HEK293 (cell line): ENCODE measurements around the gene UFC1.
A peak's percentile ranks its signal among the peaks of the same experiment; 100 is the strongest.

Source experiments
- EGR2 ChIP-seq: fragments of 450-650 bp; formaldehyde crosslinking; IDR thresholded peaks from 2 replicates; pipeline ENCODE4 v1.5.1; 2016; ENCODE audit warnings: low read depth, missing biosample characterization, missing genetic modification characterization
- GFI1B ChIP-seq: fragments of 450-650 bp; formaldehyde crosslinking; IDR thresholded peaks from 2 replicates; pipeline ENCODE4 v1.5.1; 2016; ENCODE audit warnings: missing biosample characterization, missing genetic modification characterization
- GLIS1 ChIP-seq: fragments of 450-650 bp; formaldehyde crosslinking; IDR thresholded peaks from 2 replicates; pipeline ENCODE4 v1.5.1; 2016; ENCODE audit warnings: missing biosample characterization, missing genetic modification characterization
- KLF10 ChIP-seq: fragments of 450-650 bp; IDR thresholded peaks from 2 replicates; pipeline ENCODE4 v1.5.1; 2018; ENCODE audit warnings: missing biosample characterization, mild to moderate bottlenecking, missing genetic modification characterization
- KLF16 ChIP-seq: fragments of 450-650 bp; formaldehyde crosslinking; IDR thresholded peaks from 2 replicates; pipeline ENCODE4 v1.5.1; 2017; ENCODE audit warnings: missing biosample characterization, missing genetic modification characterization
- MYNN ChIP-seq: fragments of 450-650 bp; formaldehyde crosslinking; IDR thresholded peaks from 2 replicates; pipeline ENCODE4 v1.5.1; 2016; ENCODE audit warnings: missing biosample characterization, missing genetic modification characterization, borderline replicate concordance
- SCRT1 ChIP-seq: fragments of 450-650 bp; formaldehyde crosslinking; IDR thresholded peaks from 2 replicates; pipeline ENCODE4 v1.5.1; 2016; ENCODE audit warnings: missing biosample characterization, missing genetic modification characterization, borderline replicate concordance
- WT1 ChIP-seq: fragments of 450-650 bp; formaldehyde crosslinking; IDR thresholded peaks from 2 replicates; pipeline ENCODE4 v1.5.1; 2016; ENCODE audit warnings: missing biosample characterization, missing genetic modification characterization
- ZBTB21 ChIP-seq: fragments of 450-650 bp; formaldehyde crosslinking; IDR thresholded peaks from 2 replicates; pipeline ENCODE4 v1.5.1; 2017; ENCODE audit warnings: missing biosample characterization, missing genetic modification characterization
- ZFHX2 ChIP-seq: fragments of 450-650 bp; formaldehyde crosslinking; conservative IDR thresholded peaks from 2 replicates; pipeline ENCODE4 v1.5.1; 2016; ENCODE audit warnings: missing biosample characterization, missing genetic modification characterization
- ZFP69B ChIP-seq: fragments of 450-650 bp; formaldehyde crosslinking; IDR thresholded peaks from 2 replicates; pipeline ENCODE4 v1.5.1; 2016; ENCODE audit warnings: missing biosample characterization, missing genetic modification characterization
- ZNF155 ChIP-seq: fragments of 450-650 bp; formaldehyde crosslinking; IDR thresholded peaks from 2 replicates; pipeline ENCODE4 v1.5.1; 2016; ENCODE audit warnings: missing biosample characterization, missing genetic modification characterization
- ZNF202 ChIP-seq: fragments of 450-650 bp; formaldehyde crosslinking; IDR thresholded peaks from 2 replicates; pipeline ENCODE4 v1.5.1; 2016; ENCODE audit warnings: missing biosample characterization, missing genetic modification characterization, borderline replicate concordance
- ZNF223 ChIP-seq: fragments of 450-650 bp; formaldehyde crosslinking; IDR thresholded peaks from 2 replicates; pipeline ENCODE4 v1.5.1; 2016; ENCODE audit warnings: missing biosample characterization, missing genetic modification characterization
- ZNF350 ChIP-seq: fragments of 450-650 bp; formaldehyde crosslinking; IDR thresholded peaks from 2 replicates; pipeline ENCODE4 v1.5.0; 2017; ENCODE audit warnings: missing biosample characterization, mild to moderate bottlenecking, missing genetic modification characterization
- ZNF423 ChIP-seq: fragments of 450-650 bp; formaldehyde crosslinking; IDR thresholded peaks from 2 replicates; pipeline ENCODE4 v1.5.1; 2016; ENCODE audit warnings: missing biosample characterization, missing genetic modification characterization
- ZNF48 ChIP-seq: fragments of 450-650 bp; formaldehyde crosslinking; IDR thresholded peaks from 2 replicates; pipeline ENCODE4 v1.5.1; 2016; ENCODE audit warnings: missing biosample characterization, missing genetic modification characterization
- ZNF514 ChIP-seq: fragments of 450-650 bp; formaldehyde crosslinking; IDR thresholded peaks from 2 replicates; pipeline ENCODE4 v1.5.1; 2016; ENCODE audit warnings: missing biosample characterization, missing genetic modification characterization
- ZNF549 ChIP-seq: fragments of 450-650 bp; IDR thresholded peaks from 2 replicates; pipeline ENCODE4 v1.5.1; 2018; ENCODE audit warnings: missing biosample characterization, missing genetic modification characterization, mild to moderate bottlenecking, inconsistent platforms, moderate library complexity
- ZNF623 ChIP-seq: fragments of 450-650 bp; formaldehyde crosslinking; IDR thresholded peaks from 2 replicates; pipeline ENCODE4 v1.5.1; 2016; ENCODE audit warnings: missing biosample characterization, missing genetic modification characterization
- ZNF626 ChIP-seq: fragments of 450-650 bp; sonication (Bioruptor Pico); formaldehyde crosslinking; IDR thresholded peaks from 2 replicates; pipeline ENCODE4 v1.5.1; 2018; ENCODE audit warnings: missing biosample characterization, missing genetic modification characterization, inconsistent platforms
- ZNF658 ChIP-seq: fragments of 450-650 bp; formaldehyde crosslinking; IDR thresholded peaks from 2 replicates; pipeline ENCODE4; 2016; ENCODE audit warnings: missing biosample characterization, missing genetic modification characterization
- ZNF660 ChIP-seq: fragments of 450-650 bp; IDR thresholded peaks from 2 replicates; pipeline ENCODE4 v1.5.1; 2018; ENCODE audit warnings: missing biosample characterization, mild to moderate bottlenecking, missing genetic modification characterization
- ZNF677 ChIP-seq: fragments of 450-650 bp; IDR thresholded peaks from 2 replicates; pipeline ENCODE4 v1.5.0; 2018; ENCODE audit warnings: missing biosample characterization, mild to moderate bottlenecking, missing genetic modification characterization, moderate library complexity
- ZNF777 ChIP-seq: fragments of 450-650 bp; formaldehyde crosslinking; IDR thresholded peaks from 2 replicates; pipeline ENCODE4 v1.5.1; 2017; ENCODE audit warnings: missing biosample characterization, missing genetic modification characterization, borderline replicate concordance
- ZNF830 ChIP-seq: fragments of 450-650 bp; IDR thresholded peaks from 2 replicates; pipeline ENCODE4 v1.5.0; 2018; ENCODE audit warnings: missing biosample characterization, missing genetic modification characterization, low read depth, mild to moderate bottlenecking, moderate library complexity
- TF ChIP-seq, protein P1 (sequence below): sonication (generic); formaldehyde crosslinking; IDR thresholded peaks from 2 replicates; pipeline ENCODE4 v1.8.1; 2022; ENCODE audit warnings: mild to moderate bottlenecking, moderate library complexity, missing genetic modification reagents
- TF ChIP-seq, protein P2 (sequence below): fragments of 450-650 bp; formaldehyde crosslinking; IDR thresholded peaks from 2 replicates; pipeline ENCODE4 v1.5.1; 2016; ENCODE audit warnings: missing biosample characterization, missing genetic modification characterization, borderline replicate concordance
- TF ChIP-seq, protein P3 (sequence below): fragments of 450-650 bp; formaldehyde crosslinking; IDR thresholded peaks from 2 replicates; pipeline ENCODE4 v1.5.1; 2017; ENCODE audit warnings: missing biosample characterization, mild to moderate bottlenecking, missing genetic modification characterization, moderate library complexity
- TF ChIP-seq, protein P4 (sequence below): fragments of 450-650 bp; formaldehyde crosslinking; IDR thresholded peaks from 2 replicates; pipeline ENCODE4 v1.5.0; 2017; ENCODE audit warnings: missing biosample characterization, missing genetic modification characterization, borderline replicate concordance
- TF ChIP-seq, protein P5 (sequence below): fragments of 450-650 bp; formaldehyde crosslinking; IDR thresholded peaks from 2 replicates; pipeline ENCODE4 v1.5.1; 2016; ENCODE audit warnings: missing biosample characterization, missing genetic modification characterization

Gene UFC1

DNA sequence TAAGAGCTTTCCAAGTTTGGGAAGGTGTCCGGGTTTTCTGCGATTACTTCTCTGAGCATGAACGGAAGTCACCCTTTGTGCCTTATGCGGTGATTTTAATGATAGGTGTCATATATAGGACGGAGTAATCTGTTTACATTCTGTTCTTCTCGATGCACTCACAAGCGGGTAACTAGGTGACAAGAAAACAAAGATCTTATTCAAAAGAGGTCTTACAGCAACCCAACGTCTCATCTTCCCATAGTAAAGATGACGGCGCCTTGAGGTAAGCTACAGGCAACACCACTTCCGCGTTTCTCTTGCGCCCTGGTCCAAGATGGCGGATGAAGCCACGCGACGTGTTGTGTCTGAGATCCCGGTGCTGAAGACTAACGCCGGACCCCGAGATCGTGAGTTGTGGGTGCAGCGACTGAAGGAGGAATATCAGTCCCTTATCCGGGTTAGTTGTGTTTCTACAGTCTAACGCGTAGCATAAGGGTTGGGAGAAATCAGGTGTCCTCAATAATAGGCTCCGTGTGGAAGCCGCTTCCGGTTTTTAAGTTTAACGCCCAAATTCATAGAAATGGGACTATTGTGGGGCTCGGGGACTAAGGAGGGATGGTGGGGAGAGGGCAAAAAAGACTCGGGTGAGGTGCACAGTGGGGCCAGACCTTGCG lies at the start of gene UFC1 (continued):
- TF ChIP-seq, protein P1, sequence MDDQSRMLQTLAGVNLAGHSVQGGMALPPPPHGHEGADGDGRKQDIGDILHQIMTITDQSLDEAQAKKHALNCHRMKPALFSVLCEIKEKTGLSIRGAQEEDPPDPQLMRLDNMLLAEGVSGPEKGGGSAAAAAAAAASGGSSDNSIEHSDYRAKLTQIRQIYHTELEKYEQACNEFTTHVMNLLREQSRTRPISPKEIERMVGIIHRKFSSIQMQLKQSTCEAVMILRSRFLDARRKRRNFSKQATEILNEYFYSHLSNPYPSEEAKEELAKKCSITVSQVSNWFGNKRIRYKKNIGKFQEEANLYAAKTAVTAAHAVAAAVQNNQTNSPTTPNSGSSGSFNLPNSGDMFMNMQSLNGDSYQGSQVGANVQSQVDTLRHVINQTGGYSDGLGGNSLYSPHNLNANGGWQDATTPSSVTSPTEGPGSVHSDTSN (CRISPR knock-in tag), result no peak
- TF ChIP-seq WT1 (tag by site-specific recombination) (peak; percentile 46; the same call in 1 of the 2 replicates), ZNF677 (tag by site-specific recombination) (no peak), ZNF223 (tag by site-specific recombination) (no peak), ZFHX2 (tag by site-specific recombination) (no peak), EGR2 (no peak), ZNF623 (peak; percentile 36), ZNF549 (tag by site-specific recombination) (no peak), ZNF202 (tag by site-specific recombination) (no peak), ZFP69B (tag by site-specific recombination) (peak; percentile 83), ZNF350 (tag by site-specific recombination) (no peak), ZNF155 (tag by site-specific recombination) (no peak), MYNN (no peak), ZNF423 (no peak), ZNF626 (tag by site-specific recombination) (no peak), ZNF514 (tag by site-specific recombination) (no peak), GFI1B (tag by site-specific recombination) (no peak), ZNF658 (no peak), ZNF660 (peak; percentile 93; the same call in 1 of the 2 replicates), ZBTB21 (tag by site-specific recombination) (peak; percentile 72; the same call in 1 of the 2 replicates), ZNF830 (no peak), KLF10 (tag by site-specific recombination) (0 out of 2 replicates have a peak, but pooled peaks have one; percentile 50), KLF16 (tag by site-specific recombination) (peak; percentile 83; the same call in 1 of the 2 replicates), ZNF777 (peak; percentile 94), SCRT1 (tag by site-specific recombination) (peak; percentile 96), GLIS1 (tag by site-specific recombination) (no peak), ZNF48 (tag by site-specific recombination) (no peak)
- TF ChIP-seq, protein P2, sequence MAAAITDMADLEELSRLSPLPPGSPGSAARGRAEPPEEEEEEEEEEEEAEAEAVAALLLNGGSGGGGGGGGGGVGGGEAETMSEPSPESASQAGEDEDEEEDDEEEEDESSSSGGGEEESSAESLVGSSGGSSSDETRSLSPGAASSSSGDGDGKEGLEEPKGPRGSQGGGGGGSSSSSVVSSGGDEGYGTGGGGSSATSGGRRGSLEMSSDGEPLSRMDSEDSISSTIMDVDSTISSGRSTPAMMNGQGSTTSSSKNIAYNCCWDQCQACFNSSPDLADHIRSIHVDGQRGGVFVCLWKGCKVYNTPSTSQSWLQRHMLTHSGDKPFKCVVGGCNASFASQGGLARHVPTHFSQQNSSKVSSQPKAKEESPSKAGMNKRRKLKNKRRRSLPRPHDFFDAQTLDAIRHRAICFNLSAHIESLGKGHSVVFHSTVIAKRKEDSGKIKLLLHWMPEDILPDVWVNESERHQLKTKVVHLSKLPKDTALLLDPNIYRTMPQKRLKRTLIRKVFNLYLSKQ (tag by site-specific recombination), result no peak
- TF ChIP-seq, protein P3, sequence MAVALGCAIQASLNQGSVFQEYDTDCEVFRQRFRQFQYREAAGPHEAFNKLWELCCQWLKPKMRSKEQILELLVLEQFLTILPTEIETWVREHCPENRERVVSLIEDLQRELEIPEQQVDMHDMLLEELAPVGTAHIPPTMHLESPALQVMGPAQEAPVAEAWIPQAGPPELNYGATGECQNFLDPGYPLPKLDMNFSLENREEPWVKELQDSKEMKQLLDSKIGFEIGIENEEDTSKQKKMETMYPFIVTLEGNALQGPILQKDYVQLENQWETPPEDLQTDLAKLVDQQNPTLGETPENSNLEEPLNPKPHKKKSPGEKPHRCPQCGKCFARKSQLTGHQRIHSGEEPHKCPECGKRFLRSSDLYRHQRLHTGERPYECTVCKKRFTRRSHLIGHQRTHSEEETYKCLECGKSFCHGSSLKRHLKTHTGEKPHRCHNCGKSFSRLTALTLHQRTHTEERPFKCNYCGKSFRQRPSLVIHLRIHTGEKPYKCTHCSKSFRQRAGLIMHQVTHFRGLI, result peak; percentile 72; the same call in 1 of the 2 replicates
- TF ChIP-seq, protein P4, sequence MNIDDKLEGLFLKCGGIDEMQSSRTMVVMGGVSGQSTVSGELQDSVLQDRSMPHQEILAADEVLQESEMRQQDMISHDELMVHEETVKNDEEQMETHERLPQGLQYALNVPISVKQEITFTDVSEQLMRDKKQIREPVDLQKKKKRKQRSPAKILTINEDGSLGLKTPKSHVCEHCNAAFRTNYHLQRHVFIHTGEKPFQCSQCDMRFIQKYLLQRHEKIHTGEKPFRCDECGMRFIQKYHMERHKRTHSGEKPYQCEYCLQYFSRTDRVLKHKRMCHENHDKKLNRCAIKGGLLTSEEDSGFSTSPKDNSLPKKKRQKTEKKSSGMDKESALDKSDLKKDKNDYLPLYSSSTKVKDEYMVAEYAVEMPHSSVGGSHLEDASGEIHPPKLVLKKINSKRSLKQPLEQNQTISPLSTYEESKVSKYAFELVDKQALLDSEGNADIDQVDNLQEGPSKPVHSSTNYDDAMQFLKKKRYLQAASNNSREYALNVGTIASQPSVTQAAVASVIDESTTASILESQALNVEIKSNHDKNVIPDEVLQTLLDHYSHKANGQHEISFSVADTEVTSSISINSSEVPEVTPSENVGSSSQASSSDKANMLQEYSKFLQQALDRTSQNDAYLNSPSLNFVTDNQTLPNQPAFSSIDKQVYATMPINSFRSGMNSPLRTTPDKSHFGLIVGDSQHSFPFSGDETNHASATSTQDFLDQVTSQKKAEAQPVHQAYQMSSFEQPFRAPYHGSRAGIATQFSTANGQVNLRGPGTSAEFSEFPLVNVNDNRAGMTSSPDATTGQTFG (tag by site-specific recombination), result no peak
- TF ChIP-seq, protein P5, sequence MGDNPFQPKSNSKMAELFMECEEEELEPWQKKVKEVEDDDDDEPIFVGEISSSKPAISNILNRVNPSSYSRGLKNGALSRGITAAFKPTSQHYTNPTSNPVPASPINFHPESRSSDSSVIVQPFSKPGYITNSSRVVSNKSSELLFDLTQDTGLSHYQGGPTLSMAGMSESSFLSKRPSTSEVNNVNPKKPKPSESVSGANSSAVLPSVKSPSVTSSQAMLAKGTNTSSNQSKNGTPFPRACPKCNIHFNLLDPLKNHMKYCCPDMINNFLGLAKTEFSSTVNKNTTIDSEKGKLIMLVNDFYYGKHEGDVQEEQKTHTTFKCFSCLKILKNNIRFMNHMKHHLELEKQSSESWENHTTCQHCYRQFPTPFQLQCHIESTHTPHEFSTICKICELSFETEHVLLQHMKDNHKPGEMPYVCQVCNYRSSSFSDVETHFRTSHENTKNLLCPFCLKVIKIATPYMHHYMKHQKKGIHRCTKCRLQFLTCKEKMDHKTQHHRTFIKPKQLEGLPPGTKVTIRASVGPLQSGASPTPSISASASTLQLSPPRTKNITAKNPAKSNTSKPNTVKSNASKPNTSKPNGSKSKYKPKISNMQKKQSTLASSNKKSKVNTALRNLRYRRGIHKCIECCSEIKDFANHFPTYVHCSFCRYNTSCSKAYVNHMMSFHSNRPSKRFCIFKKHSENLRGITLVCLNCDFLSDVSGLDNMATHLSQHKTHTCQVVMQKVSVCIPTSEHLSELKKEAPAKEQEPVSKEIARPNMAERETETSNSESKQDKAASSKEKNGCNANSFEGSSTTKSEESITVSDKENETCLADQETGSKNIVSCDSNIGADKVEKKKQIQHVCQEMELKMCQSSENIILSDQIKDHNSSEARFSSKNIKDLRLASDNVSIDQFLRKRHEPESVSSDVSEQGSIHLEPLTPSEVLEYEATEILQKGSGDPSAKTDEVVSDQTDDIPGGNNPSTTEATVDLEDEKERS (tag by site-specific recombination), result peak; percentile 71; the same call in 1 of the 2 replicates
